ENCODE results near the gene C6orf141. TPM values are rescaled to one million over a fixed set of nuclear protein-coding genes. Genes with fewer than 3 reads are reported as not detected.

Gene C6orf141
- total RNA-seq: 2.2 TPM in 1 of 2 replicates, not detected in the other

DNA sequence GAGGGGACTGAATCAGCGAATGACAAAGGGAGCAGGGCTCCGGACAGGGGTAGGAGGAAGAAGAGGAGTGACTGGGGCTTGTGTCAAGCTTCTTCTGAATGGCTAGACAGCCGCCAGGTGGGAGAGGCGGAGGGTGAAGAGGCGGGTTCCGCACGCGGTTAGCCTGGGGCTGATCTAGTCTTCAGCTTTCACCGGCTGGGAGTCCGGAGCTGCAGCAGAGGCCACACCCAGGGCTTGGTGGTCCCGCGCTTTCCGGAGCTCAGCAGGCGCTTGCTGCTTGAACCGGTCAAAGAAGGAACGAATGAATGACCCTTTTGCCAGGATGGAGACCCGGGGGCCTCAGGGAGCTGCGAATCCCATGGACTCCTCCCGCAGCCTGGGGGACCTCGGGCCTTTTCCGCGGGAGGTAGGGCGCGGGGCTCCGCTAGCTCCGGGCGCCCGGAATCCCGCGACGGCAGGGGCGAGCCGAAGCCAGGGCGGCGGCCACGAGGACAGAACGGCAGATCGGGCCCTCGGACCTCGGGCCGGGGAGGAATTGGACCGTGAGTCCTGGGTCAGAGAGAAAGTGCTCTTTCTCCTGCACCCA lies at the start of gene C6orf141:
Gene C6orf141 (plus strand): TSS at position 177 of the 586 bp plus-strand sequence. CDS start 125 bp downstream, at position 302.

Other genes with a start within 250 kb of the C6orf141 start
- gene MMUT, start 87.4 kb upstream of the C6orf141 start, total RNA-seq: 11.8 and 14.9 TPM in 2 replicates
- gene CENPQ, start 87.3 kb upstream of the C6orf141 start, total RNA-seq: 2.4 and 2.7 TPM in 2 replicates
- not detected in 2 replicates for gene GLYATL3, start 50.7 kb upstream of the C6orf141 start, total RNA-seq
- not detected in 2 replicates for gene RHAG, start 86.2 kb downstream of the C6orf141 start, total RNA-seq
- gene CRISP2, start 162.9 kb downstream of the C6orf141 start, total RNA-seq: not detected in 2 replicates
- not detected in 2 replicates for gene CRISP3, start 193.7 kb downstream of the C6orf141 start, total RNA-seq
- gene PGK2, start 236.6 kb downstream of the C6orf141 start, total RNA-seq: not detected in 2 replicates

All from cardiac ventricle fibroblast (primary cell).